ENCODE data around the gene EDN2. TPM values are rescaled to one million over a fixed set of nuclear protein-coding genes. Genes with fewer than 3 reads are reported as not detected.
A peak's percentile ranks its signal among the peaks of the same experiment; 100 is the strongest.

The EDN2 gene
- total and polyA plus RNA-seq, 2 of the 8 experiments (the other 6 are each of a cell fraction or from before 2014, with no cell fraction given): 0.32 to 0.39 TPM

GRCh38 chr1:41513383-41513735 lies 28.9 kb upstream of the EDN2 start (continued):
- TF ChIP-seq CTCF (IDR thresholded peaks at IDR 0.05; ENCODE audit: control extremely low read depth in 1 of 3, insufficient read depth in 1 of 3, low read depth in 1 of 3, low read length in 3 of 3) (peak; percentile 76 to 87 (median 85)), KDM1A (IDR thresholded peaks at IDR 0.05; ENCODE audit: borderline replicate concordance, low read length) (no peak), CTBP2 (IDR thresholded peaks at IDR 0.05; ENCODE audit: borderline replicate concordance, insufficient read depth, insufficient read length, low read length) (no peak), CHD2 (IDR thresholded peaks at IDR 0.05; ENCODE audit: low read length) (no peak), RAD21 (IDR thresholded peaks at IDR 0.05 in 1 of 2, conservative IDR thresholded peaks at IDR 0.05 in 1 of 2; ENCODE audit: low read depth in 2 of 2, low read length in 2 of 2) (peak; percentile 37 to 53; a peak in 3 of 4 replicates), TAF7 (optimal IDR thresholded peaks at IDR 0.05; ENCODE audit: borderline replicate concordance, low read depth, low read length) (no peak), TBP (IDR thresholded peaks at IDR 0.05; ENCODE audit: low read depth, low read length) (no peak)
